ENCODE results near the gene NPSR1. TPM values are rescaled to one million over a fixed set of nuclear protein-coding genes. Genes with fewer than 3 reads are reported as not detected.

The NPSR1 gene
- total RNA-seq, 1 donor from 2014 or later, result not detected

DNA sequence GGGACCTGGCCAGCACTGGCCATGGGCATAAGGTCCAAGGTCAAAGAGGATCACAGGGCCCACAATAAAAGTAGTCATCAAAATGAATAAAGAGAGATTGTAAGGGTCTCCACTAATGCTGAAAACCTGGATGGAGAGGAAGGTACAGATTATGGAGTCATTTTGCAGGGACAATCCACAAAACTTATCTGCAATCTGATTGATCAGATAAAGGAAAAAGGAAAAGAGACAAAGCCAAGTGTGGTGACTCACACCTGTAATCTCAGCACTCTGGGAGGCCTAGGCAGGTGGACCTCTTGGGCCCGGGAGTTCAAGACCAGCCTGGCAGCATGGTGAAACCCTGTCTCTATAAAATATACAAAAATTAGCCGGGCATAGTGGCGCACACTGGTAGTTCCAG lies 174.0 kb downstream of the NPSR1 start:
- intact Hi-C loops (cut with micrococcal nuclease), result no loop called here
- no peak for DNase-seq (ENCODE audit: low spot score)
- no peaks in the 10 kb centered on the region for H3K36me3 Mint-ChIP-seq (ENCODE audit: low read depth)
- no peaks in the 10 kb centered on the region for H3K9me3 Mint-ChIP-seq
- H3K4me3 Mint-ChIP-seq (ENCODE audit: low read depth), result no peak overlapping the region
- no peak overlapping the region for H3K27ac Mint-ChIP-seq
- H3K27me3 Mint-ChIP-seq (ENCODE audit: low read depth), result peaks cover 4% of the 10 kb centered on the region
- no peaks in the 10 kb centered on the region for H3K4me1 Mint-ChIP-seq (ENCODE audit: low read depth)

DNA sequence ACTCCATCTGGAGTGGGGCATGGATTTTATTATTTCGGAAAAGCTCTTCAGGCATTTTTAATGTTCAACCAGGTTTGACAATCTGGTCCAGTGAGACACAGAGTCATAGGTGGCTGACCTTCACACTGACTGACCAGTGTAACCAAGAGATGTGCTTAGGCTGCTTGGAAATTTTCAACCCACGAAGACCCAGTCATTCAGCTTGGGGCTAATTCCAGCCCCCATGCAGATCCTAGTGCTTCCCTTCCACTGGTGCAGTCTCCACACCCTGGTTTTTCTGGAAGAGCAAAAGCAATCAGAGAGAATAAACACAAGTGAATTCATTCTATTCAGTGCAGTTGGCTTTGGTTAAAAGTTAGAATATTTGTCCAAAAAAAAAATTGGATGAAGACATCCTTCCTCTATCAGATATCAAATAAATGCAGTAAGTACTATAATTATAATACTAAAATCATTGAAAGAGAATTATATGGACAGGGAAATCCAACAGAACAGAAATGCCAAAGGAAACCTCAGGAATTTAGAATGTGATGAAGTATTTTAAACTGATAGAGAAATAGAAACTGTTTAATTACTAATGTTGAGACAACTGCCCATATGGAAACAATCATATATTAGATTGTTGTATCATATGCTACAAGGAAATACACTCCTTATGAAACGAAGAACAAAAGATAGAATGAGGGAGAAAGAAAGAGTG lies 178.0 kb downstream of the NPSR1 start:
- intact Hi-C loops (cut with micrococcal nuclease), result no loop called here
- Mint-ChIP-seq H3K27me3 (ENCODE audit: low read depth) (peaks cover 4% of the 10 kb centered on the region), H3K4me1 (ENCODE audit: low read depth) (no peaks in the 10 kb centered on the region)

DNA sequence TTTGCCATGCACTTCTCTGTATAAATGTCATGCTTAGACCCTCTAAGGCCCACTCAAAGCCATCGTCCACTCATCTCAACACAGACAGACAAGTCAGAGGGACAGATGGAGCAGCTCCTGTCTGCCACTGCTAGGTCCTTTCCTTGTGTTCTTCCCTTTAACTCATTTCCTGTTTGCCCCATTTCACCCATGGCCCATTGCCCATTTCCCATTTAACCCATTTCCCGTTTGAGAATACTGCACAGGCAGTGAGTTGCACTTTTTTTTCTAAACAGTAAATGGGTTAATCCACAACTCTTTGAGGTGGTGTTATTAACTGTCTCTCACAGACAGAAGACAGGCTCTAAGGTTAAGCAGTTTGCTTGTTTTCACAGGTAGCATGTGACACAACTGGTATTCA lies 179.3 kb downstream of the NPSR1 start:
- no peak overlapping the region for H3K4me3 Mint-ChIP-seq (ENCODE audit: low read depth)
- intact Hi-C loops (cut with micrococcal nuclease), result no loop called here

More for the DNA sequence above, 178.0 kb downstream of the NPSR1 start:
- Mint-ChIP-seq H3K27ac (no peak overlapping the region), H3K36me3 (ENCODE audit: low read depth) (no peaks in the 10 kb centered on the region), H3K9me3 (no peaks in the 10 kb centered on the region), H3K4me3 (ENCODE audit: low read depth) (no peak overlapping the region)
- DNase-seq (ENCODE audit: low spot score), result no peak

DNA sequence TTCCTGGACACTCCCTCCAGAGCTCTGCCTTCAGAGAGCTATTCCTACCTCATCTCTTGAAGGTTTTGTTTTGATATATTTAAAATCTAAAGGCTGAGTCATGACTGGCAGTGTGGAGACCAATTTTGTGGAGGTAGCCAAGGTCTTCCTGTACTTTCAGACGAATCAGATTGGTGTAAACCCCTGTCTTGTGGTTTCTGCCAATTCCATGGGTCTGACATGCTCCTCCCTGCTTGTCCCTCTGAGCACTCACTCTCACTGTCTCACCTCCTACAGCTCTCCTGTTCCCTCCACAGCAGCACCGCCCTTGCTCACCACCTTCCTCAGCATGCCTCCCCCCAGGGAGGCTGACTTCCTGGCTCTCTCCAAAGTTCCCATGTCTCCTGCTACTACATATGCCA lies 179.8 kb downstream of the NPSR1 start:
- Mint-ChIP-seq H3K36me3 (ENCODE audit: low read depth) (no peaks in the 10 kb centered on the region), H3K4me3 (ENCODE audit: low read depth) (no peak overlapping the region), H3K27me3 (ENCODE audit: low read depth) (peaks cover 4% of the 10 kb centered on the region), H3K27ac (no peak overlapping the region), H3K4me1 (ENCODE audit: low read depth) (no peaks in the 10 kb centered on the region), H3K9me3 (no peaks in the 10 kb centered on the region)
- intact Hi-C loops (cut with micrococcal nuclease), result no loop called here
- DNase-seq (ENCODE audit: low spot score), result no peak

More for the DNA sequence above, 179.3 kb downstream of the NPSR1 start:
- no peaks in the 10 kb centered on the region for H3K9me3 Mint-ChIP-seq
- no peak overlapping the region for H3K27ac Mint-ChIP-seq
- peaks cover 4% of the 10 kb centered on the region for H3K27me3 Mint-ChIP-seq (ENCODE audit: low read depth)
- DNase-seq (ENCODE audit: low spot score), result no peak
- no peaks in the 10 kb centered on the region for H3K36me3 Mint-ChIP-seq (ENCODE audit: low read depth)
- H3K4me1 Mint-ChIP-seq (ENCODE audit: low read depth), result no peaks in the 10 kb centered on the region

DNA sequence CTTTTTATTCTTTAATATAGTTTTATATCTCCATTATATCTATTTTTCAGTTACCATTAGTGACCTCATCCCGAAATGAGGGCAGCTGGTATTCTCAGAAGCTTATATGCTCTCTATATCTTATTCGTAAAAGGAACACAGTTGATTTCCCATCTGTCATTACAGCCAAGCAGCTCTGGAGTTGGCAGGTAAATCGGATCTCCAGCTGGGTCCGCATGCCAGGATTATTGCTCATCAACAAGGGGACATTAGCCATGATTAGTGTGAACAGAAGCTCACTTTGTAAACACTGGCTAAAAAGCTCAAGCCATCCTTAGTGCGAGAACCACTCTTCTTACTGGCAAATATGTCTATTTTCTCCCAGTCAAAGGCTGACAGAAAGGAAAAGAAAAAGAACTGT lies 180.3 kb downstream of the NPSR1 start:
- Mint-ChIP-seq H3K27ac (no peak overlapping the region), H3K4me3 (ENCODE audit: low read depth) (no peak overlapping the region)
- intact Hi-C loops (cut with micrococcal nuclease), result no loop called here

DNA sequence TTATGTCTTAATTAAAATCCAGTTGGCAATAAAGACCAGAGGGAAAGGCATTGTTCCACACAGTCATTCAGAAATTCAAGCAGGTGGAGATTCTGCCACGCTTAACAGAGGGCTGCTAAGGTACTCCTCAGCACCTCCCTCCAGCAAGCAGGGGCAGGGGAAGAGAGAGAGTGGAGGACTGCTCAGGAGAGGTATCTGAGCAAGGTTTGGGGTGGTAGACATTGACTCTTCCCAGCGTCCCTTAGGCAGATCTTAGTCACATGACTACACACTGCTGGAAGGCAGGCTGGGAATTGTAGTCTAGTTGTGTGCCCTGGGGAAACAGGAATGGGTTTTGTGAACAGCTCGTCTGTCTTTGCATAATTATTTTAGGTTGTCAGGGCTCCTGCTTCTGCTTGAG lies 181.6 kb downstream of the NPSR1 start:
- DNase-seq (ENCODE audit: low spot score), result no peak
- Mint-ChIP-seq H3K4me1 (ENCODE audit: low read depth) (no peaks in the 10 kb centered on the region), H3K36me3 (ENCODE audit: low read depth) (no peaks in the 10 kb centered on the region), H3K27ac (no peak overlapping the region), H3K27me3 (ENCODE audit: low read depth) (peaks cover 4% of the 10 kb centered on the region), H3K9me3 (no peaks in the 10 kb centered on the region), H3K4me3 (ENCODE audit: low read depth) (no peak overlapping the region)
- intact Hi-C loops (cut with micrococcal nuclease), result no loop called here

More for the DNA sequence above, 180.3 kb downstream of the NPSR1 start:
- H3K4me1 Mint-ChIP-seq (ENCODE audit: low read depth), result no peaks in the 10 kb centered on the region
- H3K9me3 Mint-ChIP-seq, result no peaks in the 10 kb centered on the region
- H3K27me3 Mint-ChIP-seq (ENCODE audit: low read depth), result peaks cover 4% of the 10 kb centered on the region
- H3K36me3 Mint-ChIP-seq (ENCODE audit: low read depth), result no peaks in the 10 kb centered on the region
- DNase-seq (ENCODE audit: low spot score), result no peak

DNA sequence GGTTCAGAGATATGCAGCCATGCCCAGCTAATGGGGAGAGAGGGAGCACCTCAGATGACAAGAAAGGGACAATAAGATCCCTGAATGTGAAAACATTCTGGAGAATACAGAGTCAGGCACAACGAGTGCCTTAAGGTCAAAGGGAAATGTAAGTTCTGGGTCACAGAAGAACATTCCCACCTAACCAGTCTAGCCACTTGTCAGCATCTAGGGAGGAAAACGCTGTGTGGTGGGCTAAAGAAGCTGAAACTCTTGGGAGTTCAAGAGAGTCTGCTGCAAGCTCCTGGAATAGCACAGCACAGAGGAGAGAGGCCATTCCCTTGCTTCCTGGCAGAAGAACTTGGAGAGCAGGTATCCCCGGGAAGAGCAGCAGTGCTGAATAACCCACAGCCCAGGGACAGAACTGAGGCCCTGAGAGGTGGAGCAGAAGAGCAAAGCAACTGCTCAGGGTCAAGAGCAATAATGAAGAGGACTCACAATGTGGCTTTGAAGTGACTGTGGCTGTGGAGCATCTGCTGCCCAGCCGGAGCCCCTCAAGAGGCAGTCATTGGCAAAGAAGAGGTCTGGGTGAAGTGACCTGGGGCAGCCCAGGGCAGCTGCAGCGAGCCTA lies 182.3 kb downstream of the NPSR1 start:
- Mint-ChIP-seq H3K27ac (no peak overlapping the region), H3K27me3 (ENCODE audit: low read depth) (peaks cover 2% of the 10 kb centered on the region), H3K4me3 (ENCODE audit: low read depth) (no peak overlapping the region), H3K36me3 (ENCODE audit: low read depth) (no peaks in the 10 kb centered on the region), H3K4me1 (ENCODE audit: low read depth) (peaks cover under 1% of the 10 kb centered on the region), H3K9me3 (no peaks in the 10 kb centered on the region)
- intact Hi-C loops (cut with micrococcal nuclease), result no loop called here
- no peak for DNase-seq (ENCODE audit: low spot score)

DNA sequence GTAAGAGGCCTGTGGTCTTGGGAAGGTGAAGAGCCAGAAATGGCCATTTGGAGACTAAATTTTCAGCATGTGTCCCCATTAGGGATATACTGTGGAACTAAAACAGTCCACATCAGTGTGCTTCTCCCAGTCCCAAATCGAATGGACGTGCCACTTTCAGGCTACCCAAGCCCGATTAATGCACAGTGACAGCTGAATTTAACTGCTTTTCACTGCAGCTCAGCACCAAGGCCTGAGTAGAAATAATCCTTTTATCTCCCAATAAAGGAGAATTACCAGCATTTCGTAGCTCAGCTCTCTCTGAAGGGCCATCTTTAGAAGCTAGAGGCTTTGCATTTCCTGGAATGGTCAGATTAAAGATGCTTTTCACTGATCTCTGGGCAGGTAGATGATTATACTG lies 183.3 kb downstream of the NPSR1 start:
- peaks cover 6% of the 10 kb centered on the region for H3K4me1 Mint-ChIP-seq (ENCODE audit: low read depth)
- no peak overlapping the region for H3K27ac Mint-ChIP-seq
- intact Hi-C loops (cut with micrococcal nuclease), result no loop called here
- no peak overlapping the region for H3K4me3 Mint-ChIP-seq (ENCODE audit: low read depth)
- no peaks in the 10 kb centered on the region for H3K36me3 Mint-ChIP-seq (ENCODE audit: low read depth)
- no peak for DNase-seq (ENCODE audit: low spot score)
- peaks cover 1% of the 10 kb centered on the region for H3K27me3 Mint-ChIP-seq (ENCODE audit: low read depth)
- H3K9me3 Mint-ChIP-seq, result no peaks in the 10 kb centered on the region

DNA sequence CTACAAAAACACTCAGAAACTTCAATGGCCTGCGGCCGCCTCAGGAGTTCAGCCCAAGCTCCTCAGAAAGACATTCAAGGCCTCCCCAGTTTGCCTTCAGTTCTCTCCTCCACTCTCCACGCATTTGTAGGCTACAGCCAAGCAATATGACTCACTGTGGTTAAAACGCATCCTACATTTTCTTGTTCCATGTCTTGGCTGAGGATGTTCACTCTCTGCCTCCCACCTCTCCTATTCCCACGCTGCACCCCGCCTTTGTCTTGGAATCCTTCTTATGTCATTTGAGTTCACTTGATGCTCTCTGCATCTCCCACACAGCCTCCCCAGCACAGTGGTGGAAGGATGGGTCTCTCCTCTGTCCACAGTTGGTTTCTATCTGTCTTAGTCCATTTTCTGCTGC lies 184.8 kb downstream of the NPSR1 start:
- H3K27me3 Mint-ChIP-seq (ENCODE audit: low read depth), result no peaks in the 10 kb centered on the region
- intact Hi-C loops (cut with micrococcal nuclease), result no loop called here
- no peaks in the 10 kb centered on the region for H3K36me3 Mint-ChIP-seq (ENCODE audit: low read depth)
- DNase-seq (ENCODE audit: low spot score), result no peak
- no peak overlapping the region for H3K27ac Mint-ChIP-seq
- no peak overlapping the region for H3K4me3 Mint-ChIP-seq (ENCODE audit: low read depth)
- no peaks in the 10 kb centered on the region for H3K9me3 Mint-ChIP-seq
- H3K4me1 Mint-ChIP-seq (ENCODE audit: low read depth), result peaks cover 6% of the 10 kb centered on the region

DNA sequence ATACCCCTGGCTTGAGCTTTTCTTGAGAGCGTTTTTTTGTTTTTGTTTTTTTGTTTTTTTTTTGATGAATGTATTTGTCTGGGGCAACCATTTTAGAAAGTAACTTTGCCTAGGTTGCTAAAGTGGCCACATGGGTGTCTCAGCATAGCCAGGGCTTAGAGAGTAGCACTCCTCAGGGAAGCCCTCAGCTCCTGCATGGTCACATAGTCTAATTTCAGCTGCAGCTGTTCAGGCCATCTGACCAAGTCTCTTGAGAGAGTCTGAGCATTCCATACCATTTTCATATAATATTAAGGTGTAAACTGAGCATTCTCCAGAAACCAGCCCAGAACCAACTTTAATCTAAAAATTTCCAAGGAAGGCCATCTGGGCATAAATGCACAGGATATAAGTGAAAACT lies 186.4 kb downstream of the NPSR1 start:
- intact Hi-C loops (cut with micrococcal nuclease), result no loop called here
- Mint-ChIP-seq H3K4me3 (ENCODE audit: low read depth) (no peak overlapping the region), H3K27ac (no peak overlapping the region), H3K36me3 (ENCODE audit: low read depth) (no peaks in the 10 kb centered on the region), H3K9me3 (no peaks in the 10 kb centered on the region), H3K4me1 (ENCODE audit: low read depth) (peaks cover 6% of the 10 kb centered on the region), H3K27me3 (ENCODE audit: low read depth) (no peaks in the 10 kb centered on the region)
- DNase-seq (ENCODE audit: low spot score), result no peak

DNA sequence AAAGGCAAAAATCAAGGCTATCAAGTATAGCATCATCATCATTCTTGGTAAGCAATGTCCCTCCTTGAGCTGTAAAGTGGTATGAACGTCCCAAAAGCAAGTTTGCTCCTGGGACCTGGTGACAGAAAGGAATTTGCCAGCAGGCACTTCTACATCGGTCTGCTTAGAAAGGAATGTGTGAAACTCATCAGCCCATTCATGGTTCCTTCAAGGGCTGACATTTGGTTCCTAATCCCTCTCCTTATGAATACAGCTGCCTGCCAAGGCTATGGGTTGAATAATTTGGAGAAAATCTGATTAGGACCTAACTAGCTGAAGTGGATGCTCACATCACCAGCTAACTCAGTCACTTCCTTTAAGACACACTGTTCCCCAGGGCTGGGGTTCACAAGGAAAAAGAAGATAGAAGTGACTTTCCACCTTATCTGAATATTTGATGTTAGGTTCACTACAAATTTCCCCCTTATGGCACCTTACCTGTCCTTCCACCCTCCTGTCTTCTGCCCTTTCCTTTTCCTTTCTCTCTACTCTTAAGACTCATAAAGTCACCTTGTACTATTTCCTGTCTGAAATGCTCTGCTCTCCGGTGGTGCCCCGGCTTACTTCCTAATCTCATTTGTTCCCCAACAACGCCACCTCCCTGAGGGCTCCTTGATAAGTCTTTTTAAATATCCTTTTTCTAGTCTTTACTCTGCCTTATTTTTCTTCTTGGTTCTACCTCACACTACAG lies 187.1 kb downstream of the NPSR1 start:
- Mint-ChIP-seq H3K27me3 (ENCODE audit: low read depth) (no peaks in the 10 kb centered on the region), H3K4me3 (ENCODE audit: low read depth) (no peak overlapping the region), H3K9me3 (no peaks in the 10 kb centered on the region), H3K27ac (no peak overlapping the region), H3K4me1 (ENCODE audit: low read depth) (peaks cover 6% of the 10 kb centered on the region), H3K36me3 (ENCODE audit: low read depth) (no peaks in the 10 kb centered on the region)
- no peak for DNase-seq (ENCODE audit: low spot score)
- intact Hi-C loops (cut with micrococcal nuclease), result no loop called here

DNA sequence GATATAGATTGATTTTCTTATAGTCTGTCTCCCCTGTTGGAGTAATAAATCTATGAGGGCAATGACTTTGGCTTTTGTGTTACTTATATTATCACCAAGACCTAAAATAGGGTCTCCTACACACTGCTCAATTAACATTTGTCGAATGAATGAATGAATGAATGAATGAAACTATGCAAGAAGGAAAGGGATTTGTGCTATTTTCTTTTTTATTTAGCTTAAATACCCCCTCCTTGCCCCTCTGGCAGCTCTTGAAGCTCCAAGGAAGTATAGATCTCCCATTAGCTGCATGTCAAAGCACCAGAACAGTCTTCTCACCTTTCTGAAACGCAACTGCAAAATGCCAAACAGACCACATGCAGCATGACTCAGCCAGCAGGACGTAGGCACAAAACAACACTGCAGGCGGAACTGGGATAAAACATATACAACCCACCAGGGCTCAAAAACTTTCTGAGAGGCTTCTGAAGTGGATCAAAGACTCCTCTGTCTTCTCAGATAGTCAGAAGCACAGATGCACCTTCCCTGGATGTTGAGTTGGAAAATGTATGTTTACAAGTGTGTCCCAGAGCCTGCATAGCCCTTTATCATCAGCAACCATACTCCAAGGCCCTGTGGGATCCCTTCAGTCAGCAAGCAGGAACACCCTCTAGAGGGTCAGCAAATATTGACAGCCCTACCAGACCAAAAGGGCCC lies 187.8 kb downstream of the NPSR1 start:
- Mint-ChIP-seq H3K36me3 (ENCODE audit: low read depth) (no peaks in the 10 kb centered on the region), H3K27ac (no peak overlapping the region), H3K9me3 (no peaks in the 10 kb centered on the region), H3K27me3 (ENCODE audit: low read depth) (no peaks in the 10 kb centered on the region), H3K4me1 (ENCODE audit: low read depth) (peaks cover 6% of the 10 kb centered on the region), H3K4me3 (ENCODE audit: low read depth) (no peak overlapping the region)
- DNase-seq (ENCODE audit: low spot score), result no peak
- intact Hi-C loops (cut with micrococcal nuclease), result no loop called here

DNA sequence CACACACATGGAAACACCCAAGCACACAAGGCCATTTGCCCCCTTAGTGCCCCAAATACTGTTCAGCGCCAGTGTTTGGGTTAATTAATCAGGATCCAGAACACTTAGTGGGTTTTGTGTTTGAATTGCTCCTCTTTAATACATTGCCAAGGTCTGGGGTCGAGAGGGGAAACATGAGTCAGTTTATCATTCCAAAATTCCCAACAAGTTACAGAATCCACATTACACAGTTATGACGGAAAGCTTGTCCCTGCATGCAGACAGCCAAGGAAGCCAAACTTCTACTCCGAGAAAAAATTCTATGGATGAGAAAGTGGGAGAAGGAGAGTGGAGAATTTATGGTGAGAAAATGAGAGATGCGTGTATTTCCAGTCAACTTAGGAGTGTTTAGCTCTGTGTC lies 189.0 kb downstream of the NPSR1 start:
- Mint-ChIP-seq H3K9me3 (no peaks in the 10 kb centered on the region), H3K27me3 (ENCODE audit: low read depth) (no peaks in the 10 kb centered on the region), H3K36me3 (ENCODE audit: low read depth) (no peaks in the 10 kb centered on the region), H3K27ac (no peak overlapping the region), H3K4me1 (ENCODE audit: low read depth) (peaks cover 6% of the 10 kb centered on the region), H3K4me3 (ENCODE audit: low read depth) (no peak overlapping the region)
- no peak for DNase-seq (ENCODE audit: low spot score)
- intact Hi-C loops (cut with micrococcal nuclease), result no loop called here
